Psoas muscle (tissue), 8 donors: ENCODE measurements around the gene NFE2L1. TPM values are rescaled to one million over a fixed set of nuclear protein-coding genes. Genes with fewer than 3 reads are reported as not detected.

ENCODE experiments used
- ATAC-seq, 4 donors: fragments of 200-7000 bp; cut with Tn5 transposase; one replicate each; pipeline ENCODE4 v1.9.1; 2020; ENCODE audit warnings: moderate library complexity in 3 of 4, mild to moderate bottlenecking in 2 of 4
- DNase-seq, 2 donors: peaks; one replicate each; pipeline ENCODE4 v3.0.0-alpha.2; 2020
- H3K27ac ChIP-seq: fragments of 200-600 bp; one replicate; pipeline ENCODE4 v1.8.0; 2022
- H3K27me3 ChIP-seq, 3 donors: fragments of 200-600 bp in 1 of 3; one replicate each; pipeline versions ENCODE4 v1.6.1 to v1.8.0; 2013 to 2022; ENCODE audit warnings: low read length in 2 of 3, mild to moderate bottlenecking in 2 of 3, moderate library complexity in 1 of 3; ENCODE audit not compliant: insufficient read depth in 3 of 3
- H3K36me3 ChIP-seq, 2 donors: fragments of 200-600 bp in 1 of 2; one replicate each; pipeline versions ENCODE4 v1.6.1 to v1.8.0; 2013 to 2022; ENCODE audit warnings: low read depth in 1 of 2, mild to moderate bottlenecking in 1 of 2, moderate library complexity in 1 of 2; ENCODE audit not compliant: insufficient read depth in 1 of 2
- H3K4me1 ChIP-seq: fragments of 200-600 bp; one replicate; pipeline ENCODE4 v1.8.0; 2022
- H3K4me3 ChIP-seq: fragments of 200-600 bp; one replicate; pipeline ENCODE4 v1.8.0; 2022; ENCODE audit warnings: mild to moderate bottlenecking
- H3K9me3 ChIP-seq: fragments of 200-600 bp; one replicate; pipeline ENCODE4 v1.8.0; 2022
- WGBS, 3 donors: extraction: QIAGEN DNeasy Blood & Tissue Kit; methylation state at CpG; one replicate each; pipeline versions ENCODE4 v1.1.6 to v1.1.7; 2013; 5-methylcytosine and 5-hydroxymethylcytosine counted together
- intact Hi-C, 2 donors: fragments of 100-400 bp; cut with DNase I; formaldehyde crosslinking; loops; one replicate each; pipeline versions ENCODE4 v1.11.0 to v1.14.2; 2022
- polyA plus RNA-seq, 3 donors: library from polyadenylated mRNA; stranded (reverse); fragments of 200-250 nt; gene quantifications; one replicate each; pipeline ENCODE4 v1.2.3, GENCODE V29; 2013
- total RNA-seq, 4 donors: library from RNA; stranded (reverse); fragmentation: NEBNext Ultra II Directional in 2 of 4; extraction: Animal tissue kit (Norgen Biotek cat#: 25700) in 2 of 4; gene quantifications; one replicate each; pipeline versions ENCODE4 v1.2.1 to v1.2.4, GENCODE V29; 2021 to 2023
- TF ChIP-seq, protein P1 (sequence below): fragments of 200-600 bp; IDR thresholded peaks from one replicate; pipeline ENCODE4 v1.8.0; 2022; ENCODE audit warnings: antibody characterized with exemption
- donor health status: healthy with polysubstance abuse.
- donor health status: DM: no; HTN: no; CAD: no; lungs with moderate emphysema.
- donor health status: Bipolar disorder and iron deficiency.
- donor health status: healthy.
- donor health status: DM: yes; HTN: yes; CAD: no.
- donor health status: DM: no; HTN: no; CAD: no.
- donor health status: DM: no; HTN: no; CAD: no.
- donor health status: DM: yes; HTN: yes; CAD: no.

Gene NFE2L1
- total and polyA plus RNA-seq, 7 donors, result 308 to 1,601 (median 1,124) TPM

- DNase-seq, result peak in 1 of 2 donors; percentile 76
- Histone ChIP-seq H3K4me1 (peaks cover 29% of the 10 kb centered on the region), H3K27ac (peak overlapping the region; percentile 97), H3K4me3 (peak overlapping the region; percentile 87), H3K36me3 (peaks cover 0 to 2% of the 10 kb centered on the region in 2 donors), H3K27me3 (no peaks in the 10 kb centered on the region), H3K9me3 (no peaks in the 10 kb centered on the region)
- intact Hi-C loops, result no loop called here
- 9 to 27% (median 19%) methylated on average over 8 of the region's 8 CpGs for WGBS, 3 donors
- ATAC-seq, result peak; percentile 55 to 67 (median 58)
- TF ChIP-seq, protein P1, sequence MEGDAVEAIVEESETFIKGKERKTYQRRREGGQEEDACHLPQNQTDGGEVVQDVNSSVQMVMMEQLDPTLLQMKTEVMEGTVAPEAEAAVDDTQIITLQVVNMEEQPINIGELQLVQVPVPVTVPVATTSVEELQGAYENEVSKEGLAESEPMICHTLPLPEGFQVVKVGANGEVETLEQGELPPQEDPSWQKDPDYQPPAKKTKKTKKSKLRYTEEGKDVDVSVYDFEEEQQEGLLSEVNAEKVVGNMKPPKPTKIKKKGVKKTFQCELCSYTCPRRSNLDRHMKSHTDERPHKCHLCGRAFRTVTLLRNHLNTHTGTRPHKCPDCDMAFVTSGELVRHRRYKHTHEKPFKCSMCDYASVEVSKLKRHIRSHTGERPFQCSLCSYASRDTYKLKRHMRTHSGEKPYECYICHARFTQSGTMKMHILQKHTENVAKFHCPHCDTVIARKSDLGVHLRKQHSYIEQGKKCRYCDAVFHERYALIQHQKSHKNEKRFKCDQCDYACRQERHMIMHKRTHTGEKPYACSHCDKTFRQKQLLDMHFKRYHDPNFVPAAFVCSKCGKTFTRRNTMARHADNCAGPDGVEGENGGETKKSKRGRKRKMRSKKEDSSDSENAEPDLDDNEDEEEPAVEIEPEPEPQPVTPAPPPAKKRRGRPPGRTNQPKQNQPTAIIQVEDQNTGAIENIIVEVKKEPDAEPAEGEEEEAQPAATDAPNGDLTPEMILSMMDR, result no peak
Observed at GRCh38 chr17:48045316-48046001, 2.7 kb upstream of the NFE2L1 start.

DNA sequence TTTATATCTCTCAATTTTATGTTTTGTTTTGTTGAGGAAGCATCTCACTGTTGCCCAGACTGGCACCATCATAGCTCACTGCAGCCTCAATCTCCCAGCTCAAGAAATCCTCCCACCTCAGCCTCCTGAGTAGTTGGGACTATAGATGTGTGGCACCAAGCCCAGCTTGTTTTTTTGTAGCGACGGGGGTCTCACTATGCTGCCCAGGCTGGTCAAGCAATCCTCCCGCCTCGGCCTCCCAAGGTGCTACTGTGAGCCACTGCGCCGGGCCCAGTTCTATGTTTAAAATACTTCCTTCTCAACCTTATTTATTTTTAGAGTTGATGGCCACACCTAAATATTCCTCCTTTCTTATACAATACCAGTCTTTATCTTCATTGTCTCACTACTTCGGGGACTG lies 1.9 kb upstream of the NFE2L1 start:
- TF ChIP-seq, protein P1, result no peak
- peaks cover 37% of the 10 kb centered on the region for H3K4me1 ChIP-seq
- H3K27me3 ChIP-seq, result no peaks in the 10 kb centered on the region
- H3K36me3 ChIP-seq, result peaks cover 0 to 10% of the 10 kb centered on the region in 2 donors
- DNase-seq, result no peak
- peak overlapping the region; percentile 97 for H3K27ac ChIP-seq
- no peaks in the 10 kb centered on the region for H3K9me3 ChIP-seq
- intact Hi-C loops, result no loop called here
- 84 to 93% (median 86%) methylated on average over 7 of the region's 7 CpGs for WGBS, 3 donors
- peak overlapping the region; percentile 87 for H3K4me3 ChIP-seq
- ATAC-seq, result no peak

GRCh38 chr17:48047113-48047740 lies 932 bp upstream of the NFE2L1 start:
- peaks cover 41% of the 10 kb centered on the region for H3K4me1 ChIP-seq
- DNase-seq (no peak), ATAC-seq (no peak)
- H3K36me3 ChIP-seq, result peaks cover 0 to 17% of the 10 kb centered on the region in 2 donors
- H3K27me3 ChIP-seq, result no peaks in the 10 kb centered on the region
- H3K9me3 ChIP-seq, result no peaks in the 10 kb centered on the region
- WGBS, 3 donors, result 8 to 9% (median 9%) methylated on average over 26 of the region's 26 CpGs
- H3K27ac ChIP-seq, result peak overlapping the region; percentile 97
- TF ChIP-seq, protein P1, result no peak
- peak overlapping the region; percentile 87 for H3K4me3 ChIP-seq
- intact Hi-C loops, result no loop called here

- H3K27me3 ChIP-seq, result no peaks in the 10 kb centered on the region
- peak overlapping the region; percentile 87 for H3K4me3 ChIP-seq
- ATAC-seq (peak; percentile 61 to 76 (median 68)), DNase-seq (peak; percentile 95 to 97)
- peaks cover 53% of the 10 kb centered on the region for H3K4me1 ChIP-seq
- TF ChIP-seq, protein P1, result no peak
- intact Hi-C loops, result no loop called here
- H3K27ac ChIP-seq, result peak overlapping the region; percentile 97
- WGBS, 3 donors, result 0 to 1% (median 0%) methylated on average over 48 to 53 of the region's 53 CpGs
- peaks cover 0 to 25% of the 10 kb centered on the region in 2 donors for H3K36me3 ChIP-seq
- no peaks in the 10 kb centered on the region for H3K9me3 ChIP-seq
Observed at GRCh38 chr17:48048384-48049126, 396 bp downstream of the NFE2L1 start.
